ENCODE data around the gene DLG2. TPM values are rescaled to one million over a fixed set of nuclear protein-coding genes. Genes with fewer than 3 reads are reported as not detected.

DLG2 gene
- polyA plus RNA-seq, 4 donors = 6.8 to 14.7 (median 13.2) TPM

DNA sequence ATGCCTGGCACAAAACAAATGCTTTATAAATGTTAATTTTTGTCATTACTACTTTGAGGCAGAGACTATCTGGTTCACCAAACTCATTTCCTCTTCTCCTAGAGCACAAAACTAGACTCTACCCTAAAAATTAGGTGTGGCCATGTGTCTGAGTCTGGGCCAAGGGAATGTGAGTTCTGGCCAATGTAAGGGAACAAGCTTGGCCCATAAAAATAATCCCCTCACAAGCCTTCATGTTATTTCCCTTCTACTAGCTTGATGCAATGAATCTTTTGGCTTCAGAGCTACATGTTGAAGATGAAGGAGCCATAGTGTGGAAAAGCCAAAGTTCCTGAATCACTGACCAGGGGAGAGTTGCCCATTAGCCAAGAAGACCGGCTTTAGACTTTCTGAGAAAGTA is 1934.5 kb downstream of the DLG2 start:
- DNase-seq (ENCODE audit: low read depth in 4 of 4, low spot score in 3 of 4) = no peak

DNA sequence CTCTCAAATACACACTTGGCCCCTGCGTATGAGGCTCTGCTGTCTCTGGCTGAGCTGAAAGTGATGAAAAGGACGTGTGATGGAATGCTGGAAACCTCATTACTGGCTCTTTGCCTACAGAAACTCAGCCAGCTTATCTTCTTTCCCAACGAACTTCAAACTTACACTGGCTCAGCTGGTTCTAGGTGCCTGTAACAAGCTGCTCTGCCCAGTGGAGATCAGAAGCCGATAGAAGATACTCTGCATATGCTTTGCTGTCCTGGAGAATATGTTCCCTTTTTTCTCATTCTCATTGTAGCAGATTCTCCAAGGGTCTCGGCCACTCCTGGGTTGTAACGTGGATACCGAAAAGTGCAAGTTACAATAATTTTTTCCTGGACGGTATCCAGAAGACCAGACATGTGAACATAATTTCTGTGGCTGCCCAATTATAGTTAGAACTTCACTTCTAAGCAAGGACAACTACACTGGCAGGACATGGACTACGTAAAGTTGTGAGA is 1935.6 kb downstream of the DLG2 start:
- DNase-seq (ENCODE audit: low read depth in 4 of 4, low spot score in 3 of 4) = no peak

DNA sequence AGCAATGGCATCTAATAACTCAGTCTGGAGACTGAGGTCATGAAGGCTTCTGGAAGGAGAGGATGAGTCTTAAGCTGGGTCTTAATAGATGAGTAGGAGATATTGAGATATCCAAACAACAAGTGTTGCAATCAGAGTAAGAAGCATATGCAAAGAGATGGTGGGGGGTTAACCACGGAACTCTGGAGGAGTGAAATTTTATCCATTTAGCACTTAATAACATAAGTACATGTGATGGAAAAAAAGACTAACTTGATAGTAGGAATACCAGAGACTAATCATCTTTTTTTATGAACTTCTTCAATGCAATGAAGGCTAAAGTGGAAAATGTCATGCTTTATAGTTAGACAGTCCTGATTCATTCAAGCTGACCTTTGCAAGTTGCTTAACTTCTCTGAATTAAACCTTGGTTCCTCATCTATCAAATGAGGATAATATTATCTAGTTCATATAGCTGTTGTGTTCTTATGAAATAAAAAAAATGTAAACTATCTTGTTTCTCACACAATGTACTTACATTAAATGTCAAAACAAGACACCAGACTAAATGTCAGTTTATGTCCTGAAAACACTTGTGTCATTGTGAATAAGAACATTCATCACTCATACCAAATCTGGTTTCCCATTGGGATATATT is 1937.9 kb downstream of the DLG2 start:
- no peak for DNase-seq (ENCODE audit: low read depth in 4 of 4, low spot score in 3 of 4)

DNA sequence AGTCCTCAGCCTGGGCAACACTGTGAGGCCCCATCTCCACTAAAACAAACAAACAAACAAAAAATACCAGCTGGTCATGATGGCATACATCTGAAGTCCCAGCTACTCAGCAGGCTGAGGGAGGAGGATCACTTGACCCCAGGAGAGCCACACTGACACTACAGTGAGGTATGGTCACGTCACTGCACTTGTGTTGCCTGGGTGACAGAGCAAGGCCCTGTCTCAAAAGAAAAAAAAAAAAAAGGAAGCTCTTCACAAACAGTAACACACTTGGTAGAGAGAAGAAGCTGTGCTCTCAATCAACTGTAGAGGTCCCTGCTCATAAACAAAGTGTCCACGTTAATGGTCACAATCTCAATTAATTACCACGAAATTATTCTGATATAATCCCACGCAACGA is 1939.4 kb downstream of the DLG2 start:
- no peak for DNase-seq (ENCODE audit: low read depth in 4 of 4, low spot score in 3 of 4)

DNA sequence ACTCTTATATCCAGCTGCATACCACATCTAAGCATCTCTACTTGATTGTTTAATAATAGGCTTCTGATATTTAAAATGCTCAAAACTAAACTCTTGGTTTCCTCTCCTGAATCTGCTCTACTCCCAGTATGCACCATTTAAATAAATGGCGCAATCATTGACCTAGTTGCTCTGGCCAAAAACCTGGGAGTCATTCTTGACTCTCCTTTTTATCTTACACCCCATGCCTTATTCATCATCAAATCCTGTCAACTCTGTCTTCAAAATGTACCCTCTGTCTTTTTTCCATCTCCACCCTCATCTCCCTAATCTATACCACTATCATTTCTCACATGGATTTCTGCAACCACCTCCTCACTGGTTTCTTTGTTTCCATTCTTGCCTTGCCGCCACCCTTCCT is 1941.4 kb downstream of the DLG2 start:
- DNase-seq (ENCODE audit: low read depth in 4 of 4, low spot score in 3 of 4) = no peak

DNA sequence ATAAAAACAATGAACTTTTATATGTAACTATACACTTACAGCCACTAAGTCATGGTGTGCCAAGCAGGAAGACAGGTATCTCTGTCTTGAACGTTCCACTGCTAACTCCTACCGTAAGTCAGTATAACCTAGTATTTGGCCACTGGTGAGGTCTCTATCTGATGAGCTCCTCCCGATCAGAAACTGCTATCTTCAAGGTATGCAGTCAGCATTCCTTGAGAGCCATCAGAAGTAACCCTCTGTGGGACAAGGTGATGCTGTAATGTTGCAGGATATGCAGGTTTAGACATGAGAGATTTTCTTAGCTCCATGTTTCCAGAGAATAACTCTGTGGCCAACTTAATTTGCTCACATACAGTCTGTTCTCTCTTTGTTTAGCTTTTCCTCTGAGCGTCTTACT is 1943.1 kb downstream of the DLG2 start:
- no peak for DNase-seq (ENCODE audit: low read depth in 4 of 4, low spot score in 3 of 4)

DNA sequence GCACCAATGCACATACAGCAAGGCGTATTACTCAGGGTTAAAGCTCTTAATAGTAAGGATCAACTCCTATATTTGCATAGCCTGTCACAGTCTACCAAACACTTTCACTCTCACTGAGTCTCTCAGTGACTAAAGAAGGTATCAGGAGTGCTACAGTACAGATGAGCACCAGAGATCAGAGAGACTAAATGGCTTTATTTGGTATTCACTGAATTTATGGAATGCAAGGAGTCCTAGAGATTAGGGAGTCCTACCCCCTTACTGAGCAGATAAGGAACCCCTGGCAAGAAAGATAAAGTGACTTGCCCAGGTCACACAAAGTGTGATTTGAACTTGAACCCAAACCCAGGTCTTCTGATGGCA is 1944.6 kb downstream of the DLG2 start:
- no peak for DNase-seq (ENCODE audit: low read depth in 4 of 4, low spot score in 3 of 4)

DNA sequence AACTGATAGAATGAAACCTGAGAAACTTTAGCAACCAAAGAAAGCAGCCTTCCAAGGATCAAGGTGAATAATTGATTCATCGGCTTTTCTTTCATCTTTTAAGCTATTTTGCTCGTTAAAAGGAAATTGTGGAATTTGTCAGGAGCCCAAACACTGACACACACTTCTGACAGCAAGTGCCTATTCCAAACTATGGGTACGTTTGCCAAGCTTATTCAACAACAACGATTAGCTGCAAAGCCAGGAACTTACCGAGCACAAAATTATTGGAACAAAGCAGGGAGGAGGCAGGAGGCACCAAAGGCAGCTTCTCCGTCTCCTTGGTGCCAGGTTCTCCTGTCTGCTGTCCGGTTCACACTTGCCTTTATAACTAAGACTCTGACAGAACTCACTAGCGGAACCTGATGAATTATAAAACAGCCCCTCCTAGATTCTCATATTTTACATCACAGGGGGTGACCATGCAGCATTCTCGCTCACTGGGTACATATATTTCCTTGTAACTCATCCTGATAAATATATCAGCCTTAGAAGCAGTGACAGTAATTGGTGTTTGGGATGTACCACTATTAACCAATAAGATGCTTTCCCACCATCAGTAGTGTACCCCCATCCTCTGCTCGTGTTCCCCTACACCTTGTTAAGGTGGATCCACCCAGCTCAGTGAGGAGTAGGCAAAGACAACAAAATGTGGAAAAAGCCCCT is 1945.1 kb downstream of the DLG2 start:
- DNase-seq (ENCODE audit: low read depth in 4 of 4, low spot score in 3 of 4) = no peak

DNA sequence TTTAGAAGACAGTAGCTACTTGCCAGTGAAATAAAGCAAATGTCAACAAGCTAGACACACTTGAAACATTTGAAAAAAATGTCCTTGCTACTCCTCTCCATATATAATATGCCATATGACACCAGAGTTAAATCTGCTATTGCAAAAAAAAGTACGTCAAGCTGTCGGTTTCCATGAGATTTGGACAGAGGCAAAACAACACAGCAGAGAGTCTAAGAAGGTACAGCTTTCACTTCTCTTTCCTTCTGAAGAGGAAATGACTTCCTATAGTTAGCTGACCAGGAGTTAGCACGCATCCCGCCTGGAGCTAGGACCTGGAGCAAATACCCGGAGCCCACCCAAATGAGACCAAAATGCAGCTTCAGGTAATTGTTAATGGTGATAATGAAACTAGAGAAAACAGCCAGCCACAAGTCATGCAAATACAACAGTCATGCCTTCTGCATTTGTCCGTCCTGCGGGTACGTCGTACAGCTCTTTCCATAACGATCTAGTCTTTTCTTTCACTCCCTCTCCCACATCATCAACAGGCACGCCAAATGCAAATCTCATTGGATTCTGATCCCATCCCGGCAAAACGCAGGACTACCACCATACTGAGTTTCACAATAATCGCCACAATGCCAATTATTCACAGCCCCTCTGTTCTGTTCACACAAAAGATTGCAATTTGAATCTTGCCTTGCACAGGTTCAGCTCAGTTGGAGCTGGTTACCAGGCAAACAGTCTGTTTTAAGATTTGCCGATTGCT is 1945.9 kb downstream of the DLG2 start:
- no peak for DNase-seq (ENCODE audit: low read depth in 4 of 4, low spot score in 3 of 4)

DNA sequence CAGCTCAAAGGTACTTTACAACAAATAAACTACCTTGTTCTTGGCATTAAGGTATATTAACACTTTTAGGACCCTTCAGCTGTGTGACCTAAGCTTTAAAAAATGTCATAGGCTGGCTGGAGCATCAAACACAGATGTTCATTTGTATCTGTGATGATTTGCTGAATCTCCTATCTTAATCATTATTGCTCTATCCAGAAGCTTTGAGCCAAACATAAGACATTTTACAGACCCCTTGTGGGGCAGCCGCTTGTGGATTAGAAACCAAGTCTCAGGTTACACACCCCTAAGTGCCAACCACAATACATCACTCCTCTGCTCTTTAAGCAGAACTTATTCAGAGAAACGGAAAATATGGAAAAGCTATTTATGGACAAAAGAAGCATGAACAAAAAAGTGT is 1946.8 kb downstream of the DLG2 start:
- DNase-seq (ENCODE audit: low read depth in 4 of 4, low spot score in 3 of 4) = no peak

DNA sequence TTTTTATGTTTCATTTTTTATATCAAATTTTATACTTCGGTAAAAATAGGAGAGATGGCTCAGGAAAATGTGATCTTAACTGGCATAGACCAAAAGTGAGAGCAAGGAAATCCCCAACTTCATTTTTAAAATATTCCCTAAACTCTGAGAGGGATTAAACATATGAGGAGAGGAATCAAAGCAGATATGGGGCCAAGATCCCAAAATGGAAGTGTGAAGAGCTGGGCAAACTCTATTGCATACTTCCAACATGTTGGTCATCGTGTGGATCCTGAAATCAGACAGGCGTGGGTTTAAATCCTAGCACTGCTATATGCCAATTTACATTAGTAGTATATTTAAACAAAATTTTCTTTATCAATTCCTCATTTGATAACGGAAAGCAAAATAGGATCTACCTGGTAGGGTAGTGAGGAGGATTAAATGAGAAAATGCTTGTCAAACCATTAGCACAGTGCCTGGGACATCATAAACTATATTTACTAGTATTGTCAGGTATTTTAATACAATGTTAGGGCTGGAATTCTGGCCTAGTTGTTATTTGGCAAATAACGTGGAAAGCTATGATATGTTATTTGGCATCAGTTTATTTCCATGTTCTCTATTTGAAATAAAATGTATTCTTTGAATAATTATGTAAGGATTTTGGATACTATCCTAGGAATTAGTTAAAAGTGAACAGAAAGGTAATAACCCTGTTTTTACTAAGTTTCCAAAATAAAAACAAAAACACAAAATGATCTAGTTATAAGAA is 1948.1 kb downstream of the DLG2 start:
- no peak for DNase-seq (ENCODE audit: low read depth in 4 of 4, low spot score in 3 of 4)

DNA sequence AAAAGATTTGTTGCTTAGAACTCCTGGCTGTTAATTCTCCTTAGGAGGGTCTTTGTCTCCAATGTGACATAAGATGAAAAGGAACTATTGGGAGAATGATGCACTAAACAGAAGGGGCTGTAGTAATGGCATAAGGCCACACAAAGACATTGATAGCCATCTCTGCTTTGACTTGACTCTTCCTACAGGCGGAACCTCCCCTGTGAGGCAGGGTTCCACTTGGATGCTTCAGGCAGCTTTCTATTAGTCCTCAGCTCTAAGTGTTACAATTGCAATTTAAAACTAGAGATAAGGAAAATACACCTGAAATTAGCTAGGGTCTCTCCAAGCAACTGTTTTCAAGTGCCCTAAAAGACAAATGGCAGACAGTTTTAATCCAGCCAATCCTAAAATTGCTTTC is 1949.4 kb downstream of the DLG2 start:
- no peak for DNase-seq (ENCODE audit: low read depth in 4 of 4, low spot score in 3 of 4)

DNA sequence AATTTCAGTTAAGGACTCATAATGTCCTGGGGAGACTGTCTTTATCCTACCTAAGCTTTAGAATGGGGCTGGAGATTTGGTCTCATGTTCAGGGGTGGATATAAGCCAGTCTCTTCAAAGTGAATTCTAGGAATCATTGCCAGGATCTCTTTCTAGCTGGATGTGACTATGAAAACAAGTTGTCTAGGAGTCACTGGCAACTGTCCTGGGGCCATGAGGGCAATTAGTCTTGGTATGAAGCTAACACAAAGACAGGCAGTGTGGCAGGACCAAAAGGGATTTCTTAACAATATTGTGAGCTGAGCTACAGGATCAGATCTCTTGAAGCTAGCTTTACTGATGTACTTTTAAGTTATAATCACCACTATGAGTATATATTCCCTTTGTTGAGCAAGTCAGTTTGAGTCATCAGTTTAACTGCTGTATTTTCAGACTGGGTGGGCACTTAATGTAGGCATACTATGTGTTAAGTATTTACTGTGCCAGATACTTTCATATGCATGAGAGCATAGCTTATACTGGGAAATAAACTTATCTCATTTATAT is 1951.0 kb downstream of the DLG2 start:
- DNase-seq (ENCODE audit: low read depth in 4 of 4, low spot score in 3 of 4) = no peak

DNA sequence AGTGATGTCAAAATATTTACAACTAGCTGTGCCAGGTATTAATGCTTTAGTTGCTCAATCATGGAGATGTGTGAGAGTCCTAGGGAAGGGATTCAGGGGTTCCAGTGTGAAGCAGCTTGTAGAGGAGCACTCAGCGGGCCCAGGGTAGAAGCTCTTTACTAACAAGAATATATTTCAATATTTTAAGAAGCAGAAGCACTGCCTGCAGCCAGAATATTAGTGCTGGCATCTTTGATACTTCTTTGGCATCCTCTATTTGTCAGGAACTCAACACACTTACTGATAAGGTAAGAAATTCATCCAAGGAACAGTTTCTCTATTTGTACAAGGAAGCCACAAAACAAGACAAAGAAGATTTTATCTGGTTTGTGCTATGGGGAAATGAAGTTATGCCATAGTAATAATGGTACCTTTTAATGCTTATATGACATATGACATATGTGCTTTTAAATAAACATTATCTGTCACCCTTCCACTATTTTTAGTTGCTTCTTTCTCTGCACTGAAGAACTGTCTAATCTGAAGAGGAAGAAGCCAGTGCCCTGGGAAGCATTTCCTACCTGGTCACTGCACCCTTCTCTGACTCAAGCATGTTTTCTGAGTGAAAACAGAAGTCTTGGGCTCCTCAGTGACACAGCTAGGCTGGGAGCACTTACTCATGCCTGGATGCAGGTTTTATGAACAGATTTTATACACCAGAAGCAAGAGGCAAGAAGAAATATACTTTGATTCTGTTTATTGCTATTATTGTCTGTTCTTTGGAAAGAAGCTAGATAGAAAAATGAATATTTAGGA is 1952.8 kb downstream of the DLG2 start:
- DNase-seq (ENCODE audit: low read depth in 4 of 4, low spot score in 3 of 4) = no peak

DNA sequence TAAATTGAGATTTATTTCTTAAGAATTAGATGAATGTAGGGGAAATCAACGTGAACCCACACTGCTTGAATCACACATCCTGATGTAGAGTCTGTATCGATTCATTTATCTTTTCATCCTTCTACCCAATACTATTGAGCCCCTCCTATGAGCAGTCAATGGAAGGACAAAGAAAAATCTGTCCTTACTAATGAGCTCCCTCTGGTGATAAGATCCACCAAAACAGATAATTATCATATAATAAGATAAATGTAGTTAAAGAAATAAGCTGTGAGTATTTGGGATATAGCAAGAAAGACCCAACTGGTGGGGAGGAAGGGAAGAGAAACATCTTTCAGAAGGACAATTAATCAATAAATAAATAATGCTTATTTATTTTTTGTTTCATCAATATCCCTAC is 1955.9 kb downstream of the DLG2 start:
- no peak for DNase-seq (ENCODE audit: low read depth in 4 of 4, low spot score in 3 of 4)

DNA sequence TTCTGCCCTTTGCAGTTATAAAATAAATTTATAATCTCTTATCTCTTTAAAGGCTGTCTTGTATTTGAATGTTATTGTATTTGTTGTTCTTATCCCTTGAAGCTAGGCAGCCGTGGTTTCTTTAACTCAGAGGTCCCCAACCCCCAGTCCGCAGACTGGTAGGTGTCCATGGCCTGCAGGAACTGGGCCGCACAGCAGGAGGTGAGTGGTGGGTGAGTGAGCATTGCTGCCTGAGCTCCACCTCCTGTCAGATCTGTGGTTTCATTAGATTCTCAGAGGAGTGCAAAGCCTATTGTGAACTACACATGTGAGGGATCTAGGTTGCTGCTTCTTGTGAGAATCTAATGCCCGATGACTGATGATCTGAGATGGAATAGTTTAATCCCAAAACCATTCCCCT is 1961.0 kb downstream of the DLG2 start:
- DNase-seq (ENCODE audit: low read depth in 4 of 4, low spot score in 3 of 4) = no peak

DNA sequence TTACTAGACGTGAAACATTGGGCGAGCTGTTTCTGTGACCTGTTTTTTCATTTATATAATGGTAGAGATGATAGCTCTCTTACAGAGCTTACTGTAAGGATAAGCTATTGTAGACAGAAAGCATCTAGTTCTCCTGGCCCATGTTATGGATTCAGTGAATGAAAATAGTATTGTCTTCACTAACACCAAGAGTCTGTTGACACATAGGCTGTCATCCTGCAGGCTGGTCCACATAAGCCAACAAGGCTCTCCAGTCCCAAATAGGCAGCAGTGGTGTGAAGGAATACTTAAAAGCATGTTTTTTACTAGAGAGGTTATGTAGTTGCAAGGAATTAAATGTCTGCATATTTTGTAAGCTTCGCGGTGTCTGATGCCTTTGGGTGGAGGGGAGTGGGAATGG is 1963.2 kb downstream of the DLG2 start:
- no peak for DNase-seq (ENCODE audit: low read depth in 4 of 4, low spot score in 3 of 4)

DNA sequence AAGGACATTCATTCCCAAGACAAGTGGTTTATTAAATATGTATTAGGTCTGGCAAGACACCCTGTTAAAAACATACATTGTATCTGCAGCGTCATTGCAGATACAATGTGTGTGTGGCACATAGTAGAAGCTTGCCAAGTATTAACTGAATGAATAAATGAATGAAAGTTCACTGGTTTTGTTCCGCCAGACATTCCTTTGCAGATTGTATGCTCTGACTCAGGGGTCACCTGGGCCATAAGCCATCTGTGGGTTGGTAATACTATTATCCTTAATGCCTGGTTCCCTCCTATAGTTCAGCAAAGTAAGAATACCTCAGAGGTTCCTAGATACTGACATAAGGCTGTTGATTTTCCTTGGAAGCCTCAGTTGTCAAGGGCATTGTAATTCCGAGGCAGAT is 1963.7 kb downstream of the DLG2 start:
- no peak for DNase-seq (ENCODE audit: low read depth in 4 of 4, low spot score in 3 of 4)

DNA sequence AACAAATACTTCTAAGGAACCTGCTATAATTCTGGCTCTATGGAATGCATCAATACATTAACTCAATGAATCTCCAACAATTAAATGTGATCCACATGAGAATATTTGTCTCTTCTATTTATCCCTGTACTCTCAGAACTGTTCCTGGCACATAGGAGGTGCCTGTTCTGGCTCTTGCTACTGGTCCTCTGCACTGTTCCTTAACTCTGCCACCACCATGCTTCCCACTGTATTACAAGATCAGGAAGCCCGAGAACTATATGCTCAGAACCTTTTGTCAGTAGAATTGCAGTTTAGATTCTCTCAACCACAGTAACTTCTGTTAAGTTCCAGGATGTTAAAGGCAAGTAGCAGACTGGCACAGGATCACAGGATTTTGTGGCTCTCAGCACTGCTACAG is 1964.7 kb downstream of the DLG2 start:
- no peak for DNase-seq (ENCODE audit: low read depth in 4 of 4, low spot score in 3 of 4)
